Endothelial cell of umbilical vein (primary cell): ENCODE data around the gene PCMTD2. TPM values are rescaled to one million over a fixed set of nuclear protein-coding genes. Genes with fewer than 3 reads are reported as not detected.

Source experiments
- BruUV-seq: library from RNA; stranded (reverse); fragments of 400-500 nt; replicated peaks from 2 replicates; lab custom pipeline; 2021; lab: Mats Ljungman, UMichigan
- CTCF ChIA-PET: fragments of 300-600, 350-600 bp; sonication (Branson Sonifier 250); formaldehyde crosslinking; loops from one replicate; lab custom pipeline; 2021; ENCODE audit warnings: antibody characterized with exemption, inconsistent platforms; lab: Charles Lee
- POLR2A ChIA-PET: fragments of 300-600, 350-600 bp; sonication (Branson Sonifier 250); formaldehyde crosslinking; loops from one replicate; lab custom pipeline; 2021; ENCODE audit warnings: antibody characterized with exemption, inconsistent platforms; lab: Charles Lee
- DNase-seq: peaks from one replicate; pipeline ENCODE4 v3.0.0-alpha.2; 2011; ENCODE audit warnings: low read depth, low spot score
- FAIRE-seq: peaks from 2 replicates; lab custom pipeline; 2011; peaks lifted over from hg19 to GRCh38; lab: Jason Lieb, UNC
- H2AFZ ChIP-seq: 2 replicates; pipeline ENCODE4 v1.6.0; 2012; ENCODE audit warnings: low read depth, low read length, control low read depth, inconsistent platforms
- H3K27ac ChIP-seq: 2 replicates; pipeline ENCODE4 v1.5.1; 2011; ENCODE audit warnings: low read depth, mild to moderate bottlenecking, control low read depth, low read length, moderate library complexity; ENCODE audit not compliant: insufficient read depth
- H3K27me3 ChIP-seq, 2 experiments: 2 replicates each; pipeline versions ENCODE4 v1.6.0 to v1.6.1; 2011; ENCODE audit warnings: low read length in 2 of 2, mixed read lengths in 1 of 2; ENCODE audit not compliant: control insufficient read depth in 2 of 2, insufficient read depth in 2 of 2
- H3K36me3 ChIP-seq, 2 experiments: 2 replicates in 1 of 2; 3 replicates in 1 of 2; pipeline ENCODE4 v1.5.1; 2011; ENCODE audit warnings: low read length in 2 of 2, mild to moderate bottlenecking in 1 of 2, moderate library complexity in 1 of 2; ENCODE audit not compliant: control insufficient read depth in 2 of 2, insufficient read depth in 2 of 2; ENCODE audit errors: extremely low read depth in 1 of 2
- H3K4me1 ChIP-seq: 3 replicates; pipeline ENCODE4 v1.5.1; 2011; ENCODE audit warnings: mild to moderate bottlenecking, low read length; ENCODE audit not compliant: control insufficient read depth, insufficient read depth; ENCODE audit errors: extremely low read depth
- H3K4me2 ChIP-seq: 2 replicates; pipeline ENCODE4 v1.6.1; 2011; ENCODE audit warnings: low read length, control low read depth, mixed read lengths; ENCODE audit not compliant: insufficient read depth
- H3K4me3 ChIP-seq, 3 experiments: fragments of 200-600 bp in 1 of 3; sonication (generic), shearing (Covaris generic) in 1 of 3; replicated peaks in 1 of 3; 2 replicates each; pipeline ENCODE4 v1.5.1; 2011 to 2016; ENCODE audit warnings: control low read depth in 3 of 3, low read length in 3 of 3, mild to moderate bottlenecking in 2 of 3, inconsistent platforms in 1 of 3, low read depth in 1 of 3, moderate library complexity in 1 of 3; ENCODE audit not compliant: insufficient read depth in 1 of 3
- H3K79me2 ChIP-seq: 2 replicates; pipeline ENCODE4 v1.6.0; 2012; ENCODE audit warnings: low read length, inconsistent platforms; ENCODE audit not compliant: control insufficient read depth, insufficient read depth
- H3K9ac ChIP-seq: replicated peaks from 2 replicates; pipeline ENCODE3; 2011; ENCODE audit warnings: low read length, control low read depth; ENCODE audit not compliant: insufficient read depth; ENCODE audit errors: extremely low read depth
- H3K9me1 ChIP-seq: replicated peaks from 3 replicates; pipeline ENCODE4 v1.6.0; 2011; ENCODE audit warnings: mild to moderate bottlenecking, low read length; ENCODE audit not compliant: control insufficient read depth, insufficient read depth; ENCODE audit errors: extremely low read depth
- H3K9me3 ChIP-seq: replicated peaks from 2 replicates; pipeline ENCODE4 v1.5.1; 2012; ENCODE audit warnings: low read length, inconsistent platforms; ENCODE audit not compliant: control insufficient read depth, insufficient read depth
- H4K20me1 ChIP-seq: replicated peaks from 2 replicates; pipeline ENCODE3; 2011; ENCODE audit warnings: mild to moderate bottlenecking, low read length; ENCODE audit not compliant: control insufficient read depth, insufficient read depth; ENCODE audit errors: extremely low read depth
- GATA2 ChIP-seq: IDR thresholded peaks from 2 replicates; pipeline ENCODE4 v1.7.0; 2011; ENCODE audit warnings: low read depth, mild to moderate bottlenecking, moderate library complexity, mixed read lengths, low read length; ENCODE audit not compliant: insufficient read length, insufficient read depth
- JUN ChIP-seq: IDR thresholded peaks from 2 replicates; pipeline ENCODE4 v1.6.1; 2011; ENCODE audit warnings: borderline replicate concordance, low read depth; ENCODE audit not compliant: insufficient read length, insufficient read depth
- MAX ChIP-seq: IDR thresholded peaks from 2 replicates; pipeline ENCODE4 v1.6.1; 2011; ENCODE audit not compliant: insufficient read depth, insufficient read length
- MYC ChIP-seq: IDR thresholded peaks from one replicate; pipeline ENCODE4 v1.6.1; 2011; ENCODE audit warnings: mild to moderate bottlenecking, low read depth, low read length
- POLR2A ChIP-seq: IDR thresholded peaks from 2 replicates; pipeline ENCODE4 v1.6.1; 2012; ENCODE audit warnings: low read depth, mild to moderate bottlenecking, control low read depth, low read length
- POLR2AphosphoS5 ChIP-seq: IDR thresholded peaks from 2 replicates; pipeline ENCODE4 v1.6.1; 2012; ENCODE audit warnings: low read depth, mild to moderate bottlenecking, control low read depth, low read length, moderate library complexity; ENCODE audit not compliant: insufficient read depth
- dilution Hi-C: fragments of 300-500 bp; cut with MboI; formaldehyde crosslinking; loops from one replicate; pipeline ENCODE4 v1.15.0; 2019; ENCODE audit warnings: low sequenced_read_pairs; ENCODE audit not compliant: extremely low pct_ligation_motif_present
- intact Hi-C: fragments of 100-400 bp; cut with micrococcal nuclease; formaldehyde crosslinking; loops from one replicate; pipeline ENCODE4 v1.10.0; 2022
- polyA plus RNA-seq, 4 experiments: library from polyadenylated mRNA; depleted of rRNA in 3 of 4; stranded (reverse) in 3 of 4; unstranded in 1 of 4; fragments of >200 nt; gene quantifications; 2 replicates each; pipeline versions ENCODE4 v1.2.1 to v1.2.3, GENCODE V29; 2011 to 2012; ENCODE audit warnings: missing spikeins in 1 of 4
- total RNA-seq: library from RNA; stranded (reverse); gene quantifications from 2 replicates; pipeline ENCODE4 v1.2.3, GENCODE V29; 2021
- TF ChIP-seq, protein P1 (sequence below), 2 donors: IDR thresholded peaks; 1 replicate in 1 of 2; 2 replicates in 1 of 2; pipeline ENCODE4 v1.5.1; 2011; ENCODE audit warnings: low read length in 2 of 2, mild to moderate bottlenecking in 2 of 2, moderate library complexity in 2 of 2, control low read depth in 1 of 2, inconsistent platforms in 1 of 2, low read depth in 1 of 2; ENCODE audit not compliant: insufficient read depth in 1 of 2; ENCODE audit errors: extremely low read depth in 1 of 2

Gene PCMTD2
- total and polyA plus RNA-seq, 2 donors (not counting 3 experiments of a cell fraction or from before 2014, with no cell fraction given), result 27.4 to 45.7 TPM

GRCh38 chr20:64239449-64240242, 15.9 kb upstream of the PCMTD2 start:
- dilution Hi-C loops, result no loop called here
- Histone ChIP-seq H3K4me3 (no peak overlapping the region), H3K27me3 (no peaks in the 10 kb centered on the region), H3K79me2 (no peaks in the 10 kb centered on the region), H3K36me3 (no peaks in the 10 kb centered on the region), H3K4me1 (no peaks in the 10 kb centered on the region), H3K9me3 (no peaks in the 10 kb centered on the region), H2AFZ (no peak overlapping the region), H3K27ac (no peak overlapping the region), H3K9ac (no peak overlapping the region), H4K20me1 (no peaks in the 10 kb centered on the region), H3K4me2 (no peak overlapping the region), H3K9me1 (no peaks in the 10 kb centered on the region)
- TF ChIP-seq, protein P1, sequence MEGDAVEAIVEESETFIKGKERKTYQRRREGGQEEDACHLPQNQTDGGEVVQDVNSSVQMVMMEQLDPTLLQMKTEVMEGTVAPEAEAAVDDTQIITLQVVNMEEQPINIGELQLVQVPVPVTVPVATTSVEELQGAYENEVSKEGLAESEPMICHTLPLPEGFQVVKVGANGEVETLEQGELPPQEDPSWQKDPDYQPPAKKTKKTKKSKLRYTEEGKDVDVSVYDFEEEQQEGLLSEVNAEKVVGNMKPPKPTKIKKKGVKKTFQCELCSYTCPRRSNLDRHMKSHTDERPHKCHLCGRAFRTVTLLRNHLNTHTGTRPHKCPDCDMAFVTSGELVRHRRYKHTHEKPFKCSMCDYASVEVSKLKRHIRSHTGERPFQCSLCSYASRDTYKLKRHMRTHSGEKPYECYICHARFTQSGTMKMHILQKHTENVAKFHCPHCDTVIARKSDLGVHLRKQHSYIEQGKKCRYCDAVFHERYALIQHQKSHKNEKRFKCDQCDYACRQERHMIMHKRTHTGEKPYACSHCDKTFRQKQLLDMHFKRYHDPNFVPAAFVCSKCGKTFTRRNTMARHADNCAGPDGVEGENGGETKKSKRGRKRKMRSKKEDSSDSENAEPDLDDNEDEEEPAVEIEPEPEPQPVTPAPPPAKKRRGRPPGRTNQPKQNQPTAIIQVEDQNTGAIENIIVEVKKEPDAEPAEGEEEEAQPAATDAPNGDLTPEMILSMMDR (IDR thresholded peaks at IDR 0.05; ENCODE audit: extremely low read depth in 1 of 2, insufficient read depth in 1 of 2, low read depth in 1 of 2, low read length in 2 of 2), result no peak
- DNase-seq, result no peak
- intact Hi-C loops, result no loop called here
- no TSS peak for BruUV-seq
- CTCF ChIA-PET, result no interaction called here
- POLR2A ChIA-PET, result no interaction called here
- FAIRE-seq, result no peak

DNA sequence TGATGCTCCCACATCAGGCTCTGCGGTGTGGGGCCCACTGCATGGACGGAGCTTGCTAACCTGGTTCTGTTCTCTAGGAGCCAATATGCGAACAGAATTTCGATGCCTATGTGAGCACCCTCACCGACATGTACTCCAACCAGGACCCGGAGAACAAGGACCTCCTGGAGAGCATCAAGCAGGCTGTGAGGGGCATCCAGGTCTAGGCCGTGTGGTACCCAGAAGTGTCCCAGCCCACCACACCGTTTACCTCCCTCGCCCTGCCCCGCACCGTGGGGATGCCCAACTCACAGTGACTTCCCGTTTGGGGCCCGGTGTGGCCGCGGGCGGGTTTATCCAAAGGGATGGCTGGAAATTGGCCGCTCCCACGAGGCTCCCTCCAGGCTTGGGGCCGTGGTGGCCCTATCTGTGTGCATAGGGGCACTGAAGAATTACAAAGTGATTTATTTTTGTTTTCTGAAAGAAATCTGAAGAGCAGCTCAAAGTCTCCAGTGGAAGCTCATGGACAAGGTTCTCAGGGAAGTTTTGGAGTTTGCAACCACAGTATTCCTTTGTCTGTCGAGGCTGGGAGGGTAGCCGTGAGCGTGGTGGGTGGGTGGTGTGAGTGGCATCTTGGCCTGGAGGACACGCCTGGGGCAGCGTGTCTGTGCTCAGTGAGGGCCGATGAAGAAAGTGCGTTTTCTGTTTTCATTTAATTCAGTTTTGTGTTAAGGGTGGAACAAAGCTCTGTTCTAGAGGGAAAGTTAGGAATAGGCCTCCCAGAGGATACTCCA, 15.1 kb upstream of the PCMTD2 start:
- intact Hi-C loops, result no loop called here
- Histone ChIP-seq H3K27ac (no peak overlapping the region), H3K4me2 (no peak overlapping the region), H3K9ac (no peak overlapping the region), H3K27me3 (no peaks in the 10 kb centered on the region), H3K9me3 (no peaks in the 10 kb centered on the region), H3K9me1 (no peaks in the 10 kb centered on the region), H3K4me1 (no peaks in the 10 kb centered on the region), H2AFZ (no peak overlapping the region), H4K20me1 (no peaks in the 10 kb centered on the region), H3K36me3 (no peaks in the 10 kb centered on the region), H3K4me3 (no peak overlapping the region), H3K79me2 (no peaks in the 10 kb centered on the region)
- ChIA-PET POLR2A (no interaction called here), CTCF (interaction anchor here (0.8 to 1.0 kb wide), 2 partner anchors 9 to 12 kb away, joined by 3 to 4 read pairs; no protein-coding TSS in a partner anchor)
- FAIRE-seq, result no peak
- DNase-seq, result no peak
- dilution Hi-C loops, result no loop called here
- TF ChIP-seq POLR2AphosphoS5, result no peak
- no peak for TF ChIP-seq POLR2A
- no peak for TF ChIP-seq MYC
- TF ChIP-seq MAX, result no peak
- TF ChIP-seq, protein P1 (IDR thresholded peaks at IDR 0.05; ENCODE audit: extremely low read depth in 1 of 2, insufficient read depth in 1 of 2, low read depth in 1 of 2, low read length in 2 of 2), result no peak
- no peak for TF ChIP-seq GATA2
- no peak for TF ChIP-seq JUN
- BruUV-seq, result no TSS peak
